ENCODE measurements around the gene DUSP1.

DNA sequence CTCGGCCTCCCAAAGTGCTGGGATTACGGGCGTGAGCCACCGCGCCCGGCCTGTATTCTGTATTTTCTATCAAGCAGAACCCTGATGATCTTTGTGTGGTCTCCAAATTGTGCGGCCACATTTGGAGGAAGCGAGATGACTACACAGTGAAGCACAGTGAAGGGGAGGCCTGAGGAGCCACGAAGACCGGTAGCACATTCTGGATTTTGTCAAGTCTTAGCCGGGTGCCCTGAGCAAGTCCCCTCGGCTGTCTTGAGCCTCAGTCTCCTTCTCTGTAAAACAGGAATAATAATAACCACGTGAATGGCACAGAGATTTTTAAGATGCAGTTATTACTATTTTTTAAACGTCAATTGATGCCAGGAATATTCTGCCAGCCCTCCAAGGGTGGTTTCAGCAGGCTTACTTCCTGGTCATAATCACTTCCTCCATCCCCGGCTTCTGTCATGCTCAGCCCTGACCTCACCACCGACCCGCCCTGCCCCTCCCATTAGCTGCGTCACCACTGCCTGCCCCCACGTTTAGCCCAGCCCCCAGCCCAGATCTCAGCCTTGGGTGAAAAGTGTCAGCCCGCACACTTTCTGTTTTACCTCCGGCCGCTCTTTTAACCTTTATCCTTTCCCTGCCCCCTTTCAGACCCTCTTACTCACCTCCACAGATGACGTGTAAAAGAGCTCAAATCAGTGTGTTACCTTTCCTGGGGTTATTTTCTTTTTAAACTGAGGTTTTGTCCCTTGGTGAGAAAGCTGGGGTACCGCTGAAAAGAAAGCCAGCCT, 36.1 kb upstream of the DUSP1 start:
- TF ChIP-seq, protein P1, sequence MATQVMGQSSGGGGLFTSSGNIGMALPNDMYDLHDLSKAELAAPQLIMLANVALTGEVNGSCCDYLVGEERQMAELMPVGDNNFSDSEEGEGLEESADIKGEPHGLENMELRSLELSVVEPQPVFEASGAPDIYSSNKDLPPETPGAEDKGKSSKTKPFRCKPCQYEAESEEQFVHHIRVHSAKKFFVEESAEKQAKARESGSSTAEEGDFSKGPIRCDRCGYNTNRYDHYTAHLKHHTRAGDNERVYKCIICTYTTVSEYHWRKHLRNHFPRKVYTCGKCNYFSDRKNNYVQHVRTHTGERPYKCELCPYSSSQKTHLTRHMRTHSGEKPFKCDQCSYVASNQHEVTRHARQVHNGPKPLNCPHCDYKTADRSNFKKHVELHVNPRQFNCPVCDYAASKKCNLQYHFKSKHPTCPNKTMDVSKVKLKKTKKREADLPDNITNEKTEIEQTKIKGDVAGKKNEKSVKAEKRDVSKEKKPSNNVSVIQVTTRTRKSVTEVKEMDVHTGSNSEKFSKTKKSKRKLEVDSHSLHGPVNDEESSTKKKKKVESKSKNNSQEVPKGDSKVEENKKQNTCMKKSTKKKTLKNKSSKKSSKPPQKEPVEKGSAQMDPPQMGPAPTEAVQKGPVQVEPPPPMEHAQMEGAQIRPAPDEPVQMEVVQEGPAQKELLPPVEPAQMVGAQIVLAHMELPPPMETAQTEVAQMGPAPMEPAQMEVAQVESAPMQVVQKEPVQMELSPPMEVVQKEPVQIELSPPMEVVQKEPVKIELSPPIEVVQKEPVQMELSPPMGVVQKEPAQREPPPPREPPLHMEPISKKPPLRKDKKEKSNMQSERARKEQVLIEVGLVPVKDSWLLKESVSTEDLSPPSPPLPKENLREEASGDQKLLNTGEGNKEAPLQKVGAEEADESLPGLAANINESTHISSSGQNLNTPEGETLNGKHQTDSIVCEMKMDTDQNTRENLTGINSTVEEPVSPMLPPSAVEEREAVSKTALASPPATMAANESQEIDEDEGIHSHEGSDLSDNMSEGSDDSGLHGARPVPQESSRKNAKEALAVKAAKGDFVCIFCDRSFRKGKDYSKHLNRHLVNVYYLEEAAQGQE (IDR thresholded peaks at IDR 0.05; ENCODE audit: low read depth), result no peak
- TF ChIP-seq POLR2A (IDR thresholded peaks at IDR 0.05; ENCODE audit: borderline replicate concordance, extremely low read depth, insufficient read depth, insufficient read length) (no peak), EZH2phosphoT487 (IDR thresholded peaks at IDR 0.05; ENCODE audit: borderline replicate concordance) (no peak), RAD21 (IDR thresholded peaks at IDR 0.05; ENCODE audit: low read depth) (no peak)
- TF ChIP-seq, protein P2, sequence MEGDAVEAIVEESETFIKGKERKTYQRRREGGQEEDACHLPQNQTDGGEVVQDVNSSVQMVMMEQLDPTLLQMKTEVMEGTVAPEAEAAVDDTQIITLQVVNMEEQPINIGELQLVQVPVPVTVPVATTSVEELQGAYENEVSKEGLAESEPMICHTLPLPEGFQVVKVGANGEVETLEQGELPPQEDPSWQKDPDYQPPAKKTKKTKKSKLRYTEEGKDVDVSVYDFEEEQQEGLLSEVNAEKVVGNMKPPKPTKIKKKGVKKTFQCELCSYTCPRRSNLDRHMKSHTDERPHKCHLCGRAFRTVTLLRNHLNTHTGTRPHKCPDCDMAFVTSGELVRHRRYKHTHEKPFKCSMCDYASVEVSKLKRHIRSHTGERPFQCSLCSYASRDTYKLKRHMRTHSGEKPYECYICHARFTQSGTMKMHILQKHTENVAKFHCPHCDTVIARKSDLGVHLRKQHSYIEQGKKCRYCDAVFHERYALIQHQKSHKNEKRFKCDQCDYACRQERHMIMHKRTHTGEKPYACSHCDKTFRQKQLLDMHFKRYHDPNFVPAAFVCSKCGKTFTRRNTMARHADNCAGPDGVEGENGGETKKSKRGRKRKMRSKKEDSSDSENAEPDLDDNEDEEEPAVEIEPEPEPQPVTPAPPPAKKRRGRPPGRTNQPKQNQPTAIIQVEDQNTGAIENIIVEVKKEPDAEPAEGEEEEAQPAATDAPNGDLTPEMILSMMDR (IDR thresholded peaks at IDR 0.05 in 2 of 3, conservative IDR thresholded peaks at IDR 0.05 in 1 of 3; ENCODE audit: borderline replicate concordance in 1 of 3, insufficient read depth in 1 of 3, low read depth in 2 of 3, low read length in 2 of 3), result no peak

All from HCT116 (cell line).